OCI-LY1 (cell line): Measurements from ENCODE around the gene RNF212.

ENCODE experiments used
- H2AFZ ChIP-seq: fragments of 200-600 bp; sonication (generic), shearing (Covaris generic); 2 replicates; pipeline ENCODE4 v1.6.0; 2014; ENCODE audit warnings: antibody characterized with exemption, mild to moderate bottlenecking, low read length
- H3F3A ChIP-seq: fragments of 200-600 bp; sonication (generic), shearing (Covaris generic); 2 replicates; pipeline ENCODE4 v1.6.0; 2014; ENCODE audit warnings: mild to moderate bottlenecking, antibody characterized with exemption, low read length, moderate library complexity; ENCODE audit not compliant: insufficient read depth
- H3K27ac ChIP-seq: fragments of 200-600 bp; sonication (generic); 2 replicates; pipeline ENCODE4 v1.5.1; 2014; ENCODE audit warnings: low read length, mixed run types, mild to moderate bottlenecking, low read depth; ENCODE audit not compliant: poor library complexity, severe bottlenecking
- H3K27me3 ChIP-seq: fragments of 200-600 bp; sonication (generic); 2 replicates; pipeline ENCODE4 v1.6.0; 2014; ENCODE audit warnings: antibody characterized with exemption, mild to moderate bottlenecking, low read length, moderate library complexity; ENCODE audit not compliant: insufficient read depth
- H3K36me3 ChIP-seq: fragments of 200-600 bp; sonication (generic); 2 replicates; pipeline ENCODE4 v1.6.1; 2014; ENCODE audit warnings: mild to moderate bottlenecking, antibody characterized with exemption, low read length, moderate library complexity, mixed read lengths; ENCODE audit not compliant: insufficient read depth
- H3K4me1 ChIP-seq: fragments of 200-600 bp; sonication (generic); 2 replicates; pipeline ENCODE4 v1.5.1; 2014; ENCODE audit warnings: mild to moderate bottlenecking, low read length, moderate library complexity; ENCODE audit not compliant: insufficient read depth, severe bottlenecking
- H3K4me2 ChIP-seq: fragments of 200-600 bp; sonication (generic), shearing (Covaris generic); 2 replicates; pipeline ENCODE4 v1.6.1; 2014; ENCODE audit warnings: low read length
- H3K4me3 ChIP-seq: fragments of 200-600 bp; sonication (generic); 2 replicates; pipeline ENCODE4 v1.5.1; 2014; ENCODE audit warnings: low read length, low read depth, mild to moderate bottlenecking, mixed read lengths; ENCODE audit not compliant: poor library complexity, severe bottlenecking
- H3K79me2 ChIP-seq: fragments of 200-600 bp; shearing (Covaris generic); 2 replicates; pipeline ENCODE4 v1.6.1; 2016; ENCODE audit warnings: mixed run types, low read length, mixed read lengths; ENCODE audit not compliant: insufficient read depth
- H3K9ac ChIP-seq: fragments of 200-600 bp; sonication (generic), shearing (Covaris generic); 2 replicates; pipeline ENCODE4 v1.6.1; 2014; ENCODE audit warnings: mild to moderate bottlenecking, low read length, mixed read lengths
- H3K9me2 ChIP-seq: fragments of 200-600 bp; sonication (generic), shearing (Covaris generic); 2 replicates; pipeline ENCODE4 v1.6.1; 2014; ENCODE audit warnings: low read depth, mild to moderate bottlenecking, low read length, mixed read lengths
- H3K9me3 ChIP-seq: fragments of 200-600 bp; shearing (Covaris generic); 2 replicates; pipeline ENCODE4 v1.6.1; 2014; ENCODE audit warnings: low read length, mixed read lengths
- H4K20me1 ChIP-seq: fragments of 200-600 bp; sonication (generic), shearing (Covaris generic); 2 replicates; pipeline ENCODE4 v1.6.0; 2016; ENCODE audit warnings: mild to moderate bottlenecking, low read length; ENCODE audit not compliant: insufficient read depth
- CTCF ChIP-seq: fragments of 200-600 bp; sonication (generic), shearing (Covaris generic); IDR thresholded peaks from 2 replicates; pipeline ENCODE4 v1.5.1; 2017; ENCODE audit warnings: mild to moderate bottlenecking, antibody characterized with exemption, low read length, moderate library complexity, mixed read lengths
- EZH2 ChIP-seq: fragments of 200-600 bp; sonication (generic), shearing (Covaris generic); IDR thresholded peaks from 2 replicates; pipeline ENCODE4 v1.8.0; 2017; ENCODE audit warnings: borderline replicate concordance, mixed run types, mild to moderate bottlenecking, antibody characterized with exemption, low read length, moderate library complexity, mixed read lengths

Gene RNF212

GRCh38 chr4:1041936-1042330 is 71.4 kb downstream of the RNF212 start:
- Histone ChIP-seq H3K4me1 (no peaks in the 10 kb centered on the region), H3K9me3 (no peaks in the 10 kb centered on the region), H4K20me1 (no peaks in the 10 kb centered on the region), H2AFZ (no peak overlapping the region), H3K27me3 (no peaks in the 10 kb centered on the region), H3K4me3 (no peak overlapping the region), H3K36me3 (no peaks in the 10 kb centered on the region), H3K9ac (no peak overlapping the region), H3K9me2 (no peaks in the 10 kb centered on the region), H3K27ac (no peak overlapping the region), H3K4me2 (no peak overlapping the region), H3F3A (no peaks in the 10 kb centered on the region), H3K79me2 (no peaks in the 10 kb centered on the region)
- no peak for TF ChIP-seq CTCF
- TF ChIP-seq EZH2, result no peak

DNA sequence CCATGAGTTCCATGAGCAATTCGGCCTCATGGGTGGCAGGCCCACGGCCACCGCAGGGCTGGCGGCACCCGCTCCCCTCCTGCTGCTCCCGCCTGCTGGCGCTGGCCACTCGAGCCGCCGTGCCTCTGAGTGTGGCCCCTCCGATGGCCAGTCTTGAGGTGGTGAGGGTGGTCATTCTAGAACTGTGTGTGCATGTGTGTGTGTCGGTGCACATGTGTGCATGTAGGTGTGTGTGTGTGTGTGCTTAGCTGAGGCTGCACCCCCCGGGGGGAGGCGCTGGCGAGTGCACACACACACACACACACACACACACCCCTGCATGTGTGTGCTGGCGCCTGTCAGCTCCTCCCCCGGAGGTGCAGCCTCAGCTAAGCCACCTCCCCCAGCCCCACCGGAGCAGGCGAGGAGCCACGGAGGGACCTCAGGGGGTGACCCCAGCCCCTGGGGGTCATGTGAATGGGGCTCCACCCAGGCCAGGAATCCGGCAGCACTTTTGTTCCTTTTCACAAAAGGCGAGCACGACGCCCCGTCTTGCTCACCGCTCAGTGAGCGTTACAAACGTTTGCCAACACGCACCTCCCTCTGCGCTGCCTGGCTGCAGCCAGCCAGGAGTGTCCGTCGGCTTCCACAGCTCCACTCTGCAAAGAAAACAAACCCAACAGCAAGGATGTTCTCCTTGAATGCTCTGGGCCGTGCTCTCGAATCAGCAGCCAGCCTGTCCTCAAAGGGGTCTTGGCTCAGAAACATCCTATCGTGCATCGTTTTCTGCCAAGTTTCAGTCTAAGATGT is 72.0 kb downstream of the RNF212 start:
- H3K4me2 ChIP-seq, result no peak overlapping the region

DNA sequence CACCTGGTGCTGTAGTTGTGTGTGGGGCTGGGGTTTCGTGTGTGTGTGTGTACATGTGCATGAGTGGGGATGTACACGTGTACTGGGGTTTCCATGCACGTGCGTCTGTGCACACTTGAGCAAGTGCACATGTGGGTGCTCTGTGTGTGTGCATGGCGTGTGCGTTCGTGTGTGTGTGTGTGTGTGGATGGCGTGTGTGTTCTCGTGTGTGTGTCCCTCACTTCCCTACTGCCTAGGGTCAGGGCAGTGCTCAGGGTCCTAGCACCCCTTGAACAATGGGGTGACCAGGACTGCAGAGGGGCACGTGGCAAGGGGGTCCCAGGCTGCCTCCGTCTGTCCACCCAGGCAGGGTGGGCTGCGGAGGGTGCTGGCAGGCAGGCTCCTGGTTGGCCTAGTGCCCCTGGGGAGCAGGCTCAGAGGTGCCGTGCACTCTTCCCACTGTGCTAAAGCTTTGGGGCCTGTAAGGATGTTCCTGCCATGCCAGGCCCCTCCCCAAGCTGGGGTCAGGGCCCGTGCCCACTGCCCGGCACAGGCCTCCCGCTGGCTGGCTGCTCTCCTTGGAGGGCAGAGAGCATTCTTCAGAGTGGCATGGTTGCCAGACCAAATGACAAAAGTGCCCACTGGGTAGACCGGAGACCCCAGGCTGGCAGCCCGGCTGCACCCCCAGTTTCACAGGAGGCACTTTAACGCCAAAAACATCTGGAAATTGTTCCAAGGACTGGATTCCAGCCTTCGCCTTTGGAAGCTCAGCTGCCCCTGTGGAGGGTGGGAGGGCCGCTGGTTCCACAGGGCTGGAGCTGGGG is 72.8 kb downstream of the RNF212 start:
- Histone ChIP-seq H3K4me2 (no peak overlapping the region), H3K9ac (no peak overlapping the region), H3K4me1 (no peaks in the 10 kb centered on the region), H3K9me3 (no peaks in the 10 kb centered on the region), H3K79me2 (no peaks in the 10 kb centered on the region), H3F3A (no peaks in the 10 kb centered on the region), H3K27ac (no peak overlapping the region), H4K20me1 (no peaks in the 10 kb centered on the region), H3K36me3 (no peaks in the 10 kb centered on the region), H3K9me2 (no peaks in the 10 kb centered on the region), H2AFZ (no peak overlapping the region), H3K4me3 (no peak overlapping the region), H3K27me3 (no peaks in the 10 kb centered on the region)
- no peak for TF ChIP-seq CTCF
- TF ChIP-seq EZH2, result no peak

More for the DNA sequence above, 72.0 kb downstream of the RNF212 start:
- H3K4me3 ChIP-seq, result no peak overlapping the region
- no peaks in the 10 kb centered on the region for H3K9me2 ChIP-seq
- H3K9ac ChIP-seq, result no peak overlapping the region
- no peaks in the 10 kb centered on the region for H4K20me1 ChIP-seq
- no peaks in the 10 kb centered on the region for H3K4me1 ChIP-seq
- TF ChIP-seq EZH2 (no peak), CTCF (no peak)
- H3K79me2 ChIP-seq, result no peaks in the 10 kb centered on the region
- H3K36me3 ChIP-seq, result no peaks in the 10 kb centered on the region
- H2AFZ ChIP-seq, result no peak overlapping the region
- H3K27me3 ChIP-seq, result no peaks in the 10 kb centered on the region
- H3F3A ChIP-seq, result no peaks in the 10 kb centered on the region
- no peaks in the 10 kb centered on the region for H3K9me3 ChIP-seq
- no peak overlapping the region for H3K27ac ChIP-seq
